ENCODE measurements around the gene NME5.

DNA sequence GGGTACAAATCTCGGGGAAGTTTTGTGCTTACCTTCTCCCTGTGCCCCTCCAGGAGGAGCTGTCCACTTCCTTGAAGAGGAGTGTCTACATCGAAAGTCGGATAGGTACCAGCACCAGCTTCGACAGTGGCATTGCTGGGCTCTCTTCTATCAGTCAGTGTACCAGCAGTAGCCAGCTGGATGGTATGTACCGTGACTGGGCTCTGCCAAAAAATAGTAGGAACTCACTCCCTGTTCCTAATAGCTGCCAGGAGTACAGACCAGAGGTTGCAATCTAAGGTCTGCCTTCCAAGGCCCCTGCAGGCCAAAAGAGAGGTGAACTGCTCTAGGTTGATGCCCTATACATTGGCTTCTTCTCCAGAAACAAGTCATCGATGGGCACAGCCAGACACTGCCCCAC is 43.6 kb upstream of the NME5 start:
- TF ChIP-seq, protein P1, sequence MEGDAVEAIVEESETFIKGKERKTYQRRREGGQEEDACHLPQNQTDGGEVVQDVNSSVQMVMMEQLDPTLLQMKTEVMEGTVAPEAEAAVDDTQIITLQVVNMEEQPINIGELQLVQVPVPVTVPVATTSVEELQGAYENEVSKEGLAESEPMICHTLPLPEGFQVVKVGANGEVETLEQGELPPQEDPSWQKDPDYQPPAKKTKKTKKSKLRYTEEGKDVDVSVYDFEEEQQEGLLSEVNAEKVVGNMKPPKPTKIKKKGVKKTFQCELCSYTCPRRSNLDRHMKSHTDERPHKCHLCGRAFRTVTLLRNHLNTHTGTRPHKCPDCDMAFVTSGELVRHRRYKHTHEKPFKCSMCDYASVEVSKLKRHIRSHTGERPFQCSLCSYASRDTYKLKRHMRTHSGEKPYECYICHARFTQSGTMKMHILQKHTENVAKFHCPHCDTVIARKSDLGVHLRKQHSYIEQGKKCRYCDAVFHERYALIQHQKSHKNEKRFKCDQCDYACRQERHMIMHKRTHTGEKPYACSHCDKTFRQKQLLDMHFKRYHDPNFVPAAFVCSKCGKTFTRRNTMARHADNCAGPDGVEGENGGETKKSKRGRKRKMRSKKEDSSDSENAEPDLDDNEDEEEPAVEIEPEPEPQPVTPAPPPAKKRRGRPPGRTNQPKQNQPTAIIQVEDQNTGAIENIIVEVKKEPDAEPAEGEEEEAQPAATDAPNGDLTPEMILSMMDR (IDR thresholded peaks at IDR 0.05), result no peak
- no peak for TF ChIP-seq POLR2A (IDR thresholded peaks at IDR 0.05)
